ENCODE measurements around the gene KLK5.
"Not testable (repeated sequence)": the region's sequence is repeated elsewhere in the genome, so short reads cannot be mapped to it uniquely, and the experiment has no call there.

The KLK5 gene

GRCh38 chr19:50921426-50922316 is 31.2 kb downstream of the KLK5 start:
- DNase-seq (ENCODE audit: low read depth), result no peak

GRCh38 chr19:50916069-50916468 is 36.8 kb downstream of the KLK5 start:
- DNase-seq (ENCODE audit: low read depth), result no peak

- DNase-seq (ENCODE audit: low read depth), result no peak
These were observed 39.8 kb downstream of the KLK5 start for GRCh38 chr19:50912727-50913716.

- DNase-seq (ENCODE audit: low read depth), result no peak
These were observed 40.7 kb downstream of the KLK5 start for GRCh38 chr19:50912102-50912599.

GRCh38 chr19:50911206-50912101 is 41.4 kb downstream of the KLK5 start, which contains the start of gene KLK4:
KLK4 (minus strand) TSS chr19:50911395; CDS start chr19:50910738, 657 bp downstream.
- DNase-seq (ENCODE audit: low read depth), result no peak

GRCh38 chr19:50910722-50911121 is 42.1 kb downstream of the KLK5 start:
- no peak for DNase-seq (ENCODE audit: low read depth)

DNA sequence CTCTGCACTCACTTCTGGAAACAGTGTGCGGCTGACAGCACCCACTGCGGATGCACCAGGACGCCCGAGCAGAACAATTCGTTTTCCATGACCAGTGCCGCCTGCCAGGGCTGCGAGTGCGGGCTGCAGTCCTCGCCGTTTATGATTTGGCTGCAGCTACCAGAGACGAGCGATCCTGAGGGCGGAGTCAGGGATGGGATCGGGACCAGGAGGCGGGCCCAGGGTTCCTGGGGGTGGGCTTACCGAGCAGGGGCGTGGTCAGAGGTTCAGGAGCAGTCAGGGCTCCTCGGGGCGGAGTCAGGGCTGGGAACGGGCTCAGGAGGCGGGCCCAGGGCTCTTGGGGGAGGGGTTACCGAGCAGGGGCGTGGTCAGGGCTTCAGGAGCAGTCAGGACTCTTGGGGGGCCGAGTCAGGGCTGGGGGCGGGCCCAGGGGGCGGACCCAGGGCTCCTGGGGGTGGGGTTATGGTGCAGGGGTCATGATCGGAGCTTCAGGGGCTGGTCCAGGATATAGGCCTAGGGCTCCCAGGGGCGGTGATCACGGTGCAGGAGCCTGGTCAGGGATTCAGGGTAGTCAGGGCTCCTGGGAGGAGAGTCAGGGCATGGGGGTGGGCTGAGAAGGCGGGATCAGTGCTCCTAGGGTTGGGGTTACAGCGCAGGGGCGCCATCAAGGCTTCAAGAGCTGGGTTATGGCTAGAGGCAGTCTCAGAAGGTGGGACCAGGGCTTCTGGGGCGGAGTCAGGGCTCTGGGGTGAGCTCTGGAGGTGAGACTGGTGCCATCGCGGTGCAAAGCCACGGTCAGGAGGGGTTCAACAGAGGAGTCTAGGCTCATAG is 43.4 kb downstream of the KLK5 start:
- DNase-seq (ENCODE audit: low read depth), result no peak

- DNase-seq (ENCODE audit: low read depth), result no peak
These were observed 44.5 kb downstream of the KLK5 start for GRCh38 chr19:50908336-50908735.

- DNase-seq (ENCODE audit: low read depth), result peak; percentile 20
These were observed 46.6 kb downstream of the KLK5 start for GRCh38 chr19:50906217-50906616.

DNA sequence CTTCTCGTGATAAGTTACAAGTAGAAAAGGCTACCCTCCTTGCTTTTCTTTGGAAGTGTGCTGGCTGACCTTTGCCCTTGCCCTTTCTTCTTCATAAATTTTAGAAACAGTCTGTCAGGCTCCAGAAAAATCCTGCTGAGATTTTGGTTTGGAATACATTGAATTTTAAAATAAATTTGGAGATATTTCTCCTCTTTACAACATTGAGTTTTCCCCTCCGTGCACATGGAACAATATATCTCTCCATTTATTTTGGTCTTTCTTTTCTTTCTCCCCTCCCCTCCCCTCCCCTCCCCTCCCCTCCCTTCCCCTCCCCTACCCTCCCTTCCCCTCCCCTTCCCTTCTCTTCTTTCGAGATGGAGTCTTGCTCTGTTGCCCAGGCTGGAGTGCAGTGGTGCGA is 50.2 kb downstream of the KLK5 start:
- no peak for DNase-seq (ENCODE audit: low read depth)

DNA sequence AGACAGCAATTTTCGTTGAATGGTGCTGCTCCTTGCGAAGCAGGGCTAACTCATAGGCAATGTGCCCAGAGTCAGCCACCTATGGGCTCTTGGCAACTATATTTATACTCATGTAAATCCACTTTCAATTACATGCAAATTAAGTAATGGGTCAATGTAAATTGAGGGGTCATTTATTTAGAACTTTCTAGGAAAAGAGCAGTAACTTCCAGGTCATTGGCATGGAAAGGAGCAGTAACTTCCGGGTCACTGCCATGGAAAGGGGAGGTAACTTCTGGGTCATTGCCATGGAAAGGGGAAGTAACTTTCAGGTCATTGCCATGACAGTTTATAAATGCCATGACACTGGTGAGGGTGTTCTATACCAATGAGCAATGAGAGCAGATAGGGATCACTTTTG is 53.3 kb downstream of the KLK5 start:
- no peak for DNase-seq (ENCODE audit: low read depth)

DNA sequence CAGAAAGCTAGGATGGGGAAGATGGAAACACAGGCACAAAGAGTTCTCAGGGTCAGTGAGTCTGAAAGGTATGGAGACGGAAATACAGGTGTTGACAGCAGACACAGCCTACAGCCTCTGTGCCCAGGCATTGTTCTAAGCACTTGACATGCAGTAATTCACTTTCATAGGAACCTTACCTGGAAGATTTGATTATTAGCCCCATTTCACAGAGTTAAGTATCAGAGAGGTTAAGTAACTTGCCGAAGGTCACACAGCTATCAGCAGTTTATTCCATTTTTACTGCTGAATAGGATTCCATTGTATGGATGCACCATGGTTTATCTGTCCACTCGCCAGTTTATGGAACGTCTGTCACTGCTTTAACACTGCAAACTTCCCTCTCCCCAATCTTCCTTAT is 54.8 kb downstream of the KLK5 start:
- no peak for DNase-seq (ENCODE audit: low read depth)

- DNase-seq (ENCODE audit: low read depth), result no peak
These were observed 55.2 kb downstream of the KLK5 start for GRCh38 chr19:50897612-50898011.

- DNase-seq (ENCODE audit: low read depth), result no peak
These were observed 55.6 kb downstream of the KLK5 start for GRCh38 chr19:50897191-50897607.

GRCh38 chr19:50896591-50897190 is 56.1 kb downstream of the KLK5 start:
- no peak for DNase-seq (ENCODE audit: low read depth)

DNA sequence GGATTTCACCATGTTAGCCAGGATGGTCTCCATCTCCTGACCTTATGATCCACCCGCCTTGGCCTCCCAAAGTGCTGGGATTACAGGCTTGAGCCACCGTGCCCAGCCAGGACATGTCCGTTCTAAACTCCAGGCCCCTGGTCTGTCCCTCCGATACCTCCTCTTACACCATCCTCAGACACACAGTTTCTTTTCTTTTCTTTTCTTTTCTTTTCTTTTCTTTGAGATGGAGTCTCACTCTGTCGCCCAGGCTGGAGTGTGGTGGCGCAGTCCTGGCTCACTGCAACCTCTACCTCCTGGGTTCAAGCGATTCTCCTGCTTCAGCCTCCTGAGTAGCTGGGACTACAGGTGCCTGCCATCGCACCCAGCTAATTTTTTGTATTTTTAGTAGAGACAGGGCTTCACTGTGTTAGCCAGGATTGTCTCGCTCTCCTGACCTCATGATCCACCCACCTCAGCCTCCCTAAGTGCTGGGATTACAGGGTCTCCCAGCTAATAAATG is 56.7 kb downstream of the KLK5 start:
- DNase-seq (ENCODE audit: low read depth), result not testable (repeated sequence)

DNA sequence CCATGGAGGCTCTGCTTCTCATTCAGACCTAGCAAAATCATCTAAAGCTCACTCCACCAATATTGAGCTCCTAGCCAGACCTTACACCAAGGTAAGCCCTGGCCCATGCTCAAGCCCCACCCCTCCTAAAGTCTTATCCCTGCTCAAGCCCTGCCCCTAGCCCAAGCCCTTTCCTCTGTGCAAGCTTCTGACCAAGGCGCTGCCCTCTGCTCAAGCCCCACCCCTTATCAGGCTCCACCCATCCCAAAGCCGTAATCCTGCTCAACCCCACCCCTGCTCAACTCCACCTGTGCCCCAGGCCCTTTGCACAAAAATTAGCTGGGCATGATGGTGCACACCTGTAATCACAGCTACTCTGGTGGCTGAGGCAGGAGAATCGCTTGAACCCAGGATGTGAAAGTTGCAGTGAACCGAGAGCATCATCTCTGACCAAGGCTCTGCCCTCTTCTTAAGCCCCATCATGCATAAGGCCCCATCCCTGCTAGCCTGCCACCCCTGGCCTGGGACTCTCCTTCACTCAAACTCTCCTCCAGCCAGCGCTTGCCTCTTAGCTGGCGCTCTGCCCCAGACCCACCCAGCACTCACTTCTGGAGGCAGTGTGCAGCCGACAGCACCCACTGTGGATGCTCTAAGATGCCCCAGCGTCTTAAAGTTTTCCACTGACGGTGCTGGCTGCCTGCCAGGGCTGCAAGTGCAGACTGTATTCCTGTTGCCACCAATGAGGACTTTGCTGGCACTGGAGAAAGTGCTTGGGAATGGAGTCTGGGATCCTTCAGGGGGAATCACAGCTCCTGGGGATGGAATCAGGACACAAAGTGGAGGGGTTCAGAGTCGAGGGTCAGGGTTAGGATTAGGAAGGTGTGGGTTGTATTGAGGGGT is 58.1 kb downstream of the KLK5 start:
- no peak for DNase-seq (ENCODE audit: low read depth)
